NCI-H774 (cell line): ENCODE results near the gene HCN4.

Experiments
- DNase-seq: peaks from one replicate; lab custom pipeline; 2025; lab: John Stamatoyannopoulos, UW

The HCN4 gene

GRCh38 chr15:73295630-73296286, 73.0 kb downstream of the HCN4 start:
- DNase-seq = no peak

- no peak for DNase-seq
Measured at GRCh38 chr15:73293773-73294172, 75.0 kb downstream of the HCN4 start.

- no peak for DNase-seq
Measured at GRCh38 chr15:73291441-73291840, 77.3 kb downstream of the HCN4 start.

- no peak for DNase-seq
Measured at GRCh38 chr15:73287019-73287418, 81.7 kb downstream of the HCN4 start.

GRCh38 chr15:73286311-73286710, 82.4 kb downstream of the HCN4 start:
- no peak for DNase-seq

- DNase-seq = no peak
Measured at GRCh38 chr15:73284090-73284716, 84.6 kb downstream of the HCN4 start.

GRCh38 chr15:73283366-73283962, 85.3 kb downstream of the HCN4 start:
- no peak for DNase-seq

GRCh38 chr15:73282567-73283365, 86.0 kb downstream of the HCN4 start:
- no peak for DNase-seq

- DNase-seq = no peak
Measured at GRCh38 chr15:73275862-73276261, 92.9 kb downstream of the HCN4 start.

- peak; percentile 33 for DNase-seq
Measured at GRCh38 chr15:73273181-73274002, 95.4 kb downstream of the HCN4 start.

GRCh38 chr15:73270366-73271097, 98.2 kb downstream of the HCN4 start:
- no peak for DNase-seq
